ENCODE measurements around the gene PTCH2. TPM values are rescaled to one million over a fixed set of nuclear protein-coding genes. Genes with fewer than 3 reads are reported as not detected.
"Not testable (repeated sequence)": the region's sequence is repeated elsewhere in the genome, so short reads cannot be mapped to it uniquely, and the experiment has no call there.

Gene PTCH2
- total RNA-seq, 2 donors from 2014 or later = 1.5 to 1.6 TPM

DNA sequence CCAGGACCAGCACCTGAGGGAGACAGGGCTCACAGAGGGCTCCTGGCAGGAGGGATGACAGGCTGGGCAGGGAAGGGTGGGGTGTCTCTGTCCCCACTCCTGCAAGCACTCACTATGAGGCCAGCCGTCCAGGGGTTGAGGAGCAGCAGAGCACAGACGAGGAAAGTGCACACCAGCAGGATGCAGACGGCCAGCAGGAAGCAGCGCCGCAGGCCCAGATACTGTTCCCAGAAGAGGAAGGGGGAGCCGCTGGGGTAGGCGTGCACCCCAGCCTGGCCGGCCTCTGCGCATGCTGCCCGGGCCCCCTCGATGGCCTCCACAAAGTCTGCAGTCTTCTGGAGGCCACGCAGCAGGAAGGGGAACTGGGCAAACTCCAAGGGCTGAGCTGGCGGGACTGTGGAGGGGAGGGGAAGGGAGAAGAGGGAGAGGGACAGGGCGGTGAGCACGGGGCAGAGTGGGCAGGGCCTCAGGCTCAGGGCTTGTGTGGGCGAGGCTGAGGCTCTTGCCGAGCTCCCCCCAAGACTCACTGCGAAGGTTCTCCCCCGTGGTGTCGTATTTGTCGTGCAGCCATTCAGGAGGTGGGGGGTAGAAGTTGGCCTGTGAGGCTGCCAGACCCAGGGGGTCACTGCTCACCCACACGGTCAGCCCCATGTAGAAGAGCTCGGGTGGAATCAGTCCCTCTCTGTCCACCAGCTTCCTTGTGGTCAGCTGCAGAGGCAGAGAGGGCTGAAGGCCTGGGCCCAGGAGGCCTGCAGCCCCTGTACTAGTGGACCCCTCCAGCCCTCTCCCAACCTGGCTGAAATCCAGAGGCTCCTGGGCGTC is 16.5 kb downstream of the PTCH2 start:
- no peaks in the 10 kb centered on the region for H3K36me3 ChIP-seq (ENCODE audit: control insufficient read depth, insufficient read depth, low read length)
- DNase-seq = peak; percentile 60
- H3K27ac ChIP-seq (ENCODE audit: low read depth, low read length) = no peak overlapping the region
- Mint-ChIP-seq H3K27me3 (ENCODE audit: insufficient read depth) (no peaks in the 10 kb centered on the region), H3K4me3 (no peak overlapping the region), H3K36me3 (ENCODE audit: low read depth) (no peaks in the 10 kb centered on the region), H3K9me3 (no peaks in the 10 kb centered on the region), H3K4me1 (peaks cover 4% of the 10 kb centered on the region), H3K27ac (no peak overlapping the region)
- no peak overlapping the region for H3K4me3 ChIP-seq (ENCODE audit: low read length)
- H3K9me3 ChIP-seq (ENCODE audit: control insufficient read depth, low read length) = no peaks in the 10 kb centered on the region
- WGBS, 2 experiments (ENCODE audit: insufficient coverage in 1 of 2, insufficient read length in 1 of 2) = 85 to 89% methylated on average over 14 to 24 of the region's 24 CpGs
- TF ChIP-seq CTCF (conservative IDR thresholded peaks at IDR 0.05) = no peak
- no peaks in the 10 kb centered on the region for H3K4me1 ChIP-seq (ENCODE audit: control insufficient read depth, insufficient read depth, low read length)
- H3K27me3 ChIP-seq (ENCODE audit: control insufficient read depth, insufficient read depth, low read length, poor library complexity, severe bottlenecking) = no peaks in the 10 kb centered on the region
- no peak overlapping the region for H3K9ac ChIP-seq (ENCODE audit: extremely low read depth, low read length, poor library complexity, severe bottlenecking)

DNA sequence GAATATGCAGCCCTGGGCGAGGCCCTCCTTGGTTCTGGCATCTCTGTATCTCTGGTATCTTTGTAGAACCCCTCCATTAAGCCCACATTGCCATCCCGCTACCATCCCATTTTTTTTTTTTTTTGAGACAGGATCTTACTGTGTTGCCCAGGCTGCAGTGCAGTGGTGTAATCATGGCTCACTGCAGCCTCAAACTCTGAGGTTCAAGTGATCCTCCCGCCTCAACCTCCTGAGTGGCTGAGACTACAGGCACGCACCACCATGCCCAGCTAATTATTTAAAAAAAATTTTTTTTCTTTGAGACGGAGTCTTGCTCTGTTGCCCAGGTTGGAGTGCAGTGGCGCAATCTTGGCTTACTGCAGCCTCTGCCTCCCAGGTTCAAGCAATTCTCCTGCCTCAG is 18.7 kb downstream of the PTCH2 start:
- not testable (repeated sequence) for H3K4me3 Mint-ChIP-seq; H3K27me3 ChIP-seq (ENCODE audit: control insufficient read depth, insufficient read depth, low read length, poor library complexity, severe bottlenecking); H3K27ac ChIP-seq (ENCODE audit: low read depth, low read length); H3K9ac ChIP-seq (ENCODE audit: extremely low read depth, low read length, poor library complexity, severe bottlenecking); H3K27ac Mint-ChIP-seq; H3K9me3 ChIP-seq (ENCODE audit: control insufficient read depth, low read length); H3K36me3 Mint-ChIP-seq (ENCODE audit: low read depth); H3K27me3 Mint-ChIP-seq (ENCODE audit: insufficient read depth); H3K4me3 ChIP-seq (ENCODE audit: low read length); H3K9me3 Mint-ChIP-seq; H3K36me3 ChIP-seq (ENCODE audit: control insufficient read depth, insufficient read depth, low read length); DNase-seq; H3K4me1 ChIP-seq (ENCODE audit: control insufficient read depth, insufficient read depth, low read length)
- WGBS, 2 experiments (ENCODE audit: insufficient coverage in 1 of 2, insufficient read length in 1 of 2) = 92 to 100% methylated on average over 4 to 6 of the region's 6 CpGs
- H3K4me1 Mint-ChIP-seq = peaks cover 13% of the 10 kb centered on the region

DNA sequence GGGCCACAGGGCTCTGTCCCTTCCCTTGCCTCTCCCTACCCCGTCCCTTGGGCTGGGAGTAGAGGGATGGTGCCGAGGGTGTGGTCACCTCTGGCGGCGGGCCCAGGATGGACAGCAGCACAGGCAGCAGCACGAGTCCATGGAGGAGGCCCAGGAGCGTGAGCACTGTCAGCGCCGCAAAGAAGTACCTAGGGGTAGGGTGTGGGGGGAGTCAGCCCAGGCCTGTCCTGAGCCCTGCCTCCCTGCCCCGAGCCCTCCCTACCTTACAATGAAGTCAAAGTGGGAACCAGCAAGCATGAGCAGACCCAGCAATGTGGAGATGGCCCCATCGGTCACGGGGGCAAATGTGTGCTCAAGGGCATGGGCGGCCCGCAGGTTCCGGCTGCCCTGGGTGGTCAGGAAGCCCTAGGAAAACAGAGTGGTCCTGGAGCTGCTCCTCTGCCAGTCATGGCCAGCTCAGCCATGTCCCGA is 20.0 kb downstream of the PTCH2 start:
- Histone ChIP-seq H3K27ac (ENCODE audit: low read depth, low read length) (no peak overlapping the region), H3K4me1 (ENCODE audit: control insufficient read depth, insufficient read depth, low read length) (no peaks in the 10 kb centered on the region), H3K27me3 (ENCODE audit: control insufficient read depth, insufficient read depth, low read length, poor library complexity, severe bottlenecking) (no peaks in the 10 kb centered on the region), H3K36me3 (ENCODE audit: control insufficient read depth, insufficient read depth, low read length) (no peaks in the 10 kb centered on the region), H3K9ac (ENCODE audit: extremely low read depth, low read length, poor library complexity, severe bottlenecking) (no peak overlapping the region), H3K4me3 (ENCODE audit: low read length) (no peak overlapping the region), H3K9me3 (ENCODE audit: control insufficient read depth, low read length) (no peaks in the 10 kb centered on the region)
- no peak for TF ChIP-seq CTCF (conservative IDR thresholded peaks at IDR 0.05)
- Mint-ChIP-seq H3K4me3 (no peak overlapping the region), H3K36me3 (ENCODE audit: low read depth) (no peaks in the 10 kb centered on the region), H3K27me3 (ENCODE audit: insufficient read depth) (peaks cover 2% of the 10 kb centered on the region), H3K9me3 (no peaks in the 10 kb centered on the region), H3K4me1 (peaks cover 17% of the 10 kb centered on the region), H3K27ac (no peak overlapping the region)
- peak; percentile 43 for DNase-seq
- WGBS, 2 experiments (ENCODE audit: insufficient coverage in 1 of 2, insufficient read length in 1 of 2) = 93 to 100% methylated on average over 6 to 15 of the region's 15 CpGs

Measured in endodermal cell (in vitro differentiated cells).